Stimulated activated CD4-positive, alpha-beta T cell treated with anti-CD3 and anti-CD28 coated beads, Interleukin-1b, Interleukin-23, amount 100 ng/mL, for 1 hour (primary cell): ENCODE results near the gene KIR2DL3.
"Not testable (repeated sequence)": the region's sequence is repeated elsewhere in the genome, so short reads cannot be mapped to it uniquely, and the experiment has no call there.

Experiments
- DNase-seq, 2 donors: peaks; one replicate each; pipeline ENCODE4 v3.0.0-alpha.2; 2020; ENCODE audit warnings: low read depth in 2 of 2

The KIR2DL3 gene

DNA sequence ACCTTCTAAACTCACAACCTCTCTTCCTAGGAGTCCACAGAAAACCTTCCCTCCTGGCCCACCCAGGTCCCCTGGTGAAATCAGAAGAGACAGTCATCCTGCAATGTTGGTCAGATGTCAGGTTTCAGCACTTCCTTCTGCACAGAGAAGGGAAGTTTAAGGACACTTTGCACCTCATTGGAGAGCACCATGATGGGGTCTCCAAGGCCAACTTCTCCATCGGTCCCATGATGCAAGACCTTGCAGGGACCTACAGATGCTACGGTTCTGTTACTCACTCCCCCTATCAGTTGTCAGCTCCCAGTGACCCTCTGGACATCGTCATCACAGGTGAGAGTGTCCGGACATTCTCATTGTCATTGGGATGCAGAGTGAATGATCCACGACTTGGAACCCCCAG, 3.6 kb downstream of the KIR2DL3 start:
- not testable (repeated sequence) for DNase-seq

GRCh38 chr19:54744080-54744479, 5.8 kb downstream of the KIR2DL3 start:
- DNase-seq = not testable (repeated sequence)

DNA sequence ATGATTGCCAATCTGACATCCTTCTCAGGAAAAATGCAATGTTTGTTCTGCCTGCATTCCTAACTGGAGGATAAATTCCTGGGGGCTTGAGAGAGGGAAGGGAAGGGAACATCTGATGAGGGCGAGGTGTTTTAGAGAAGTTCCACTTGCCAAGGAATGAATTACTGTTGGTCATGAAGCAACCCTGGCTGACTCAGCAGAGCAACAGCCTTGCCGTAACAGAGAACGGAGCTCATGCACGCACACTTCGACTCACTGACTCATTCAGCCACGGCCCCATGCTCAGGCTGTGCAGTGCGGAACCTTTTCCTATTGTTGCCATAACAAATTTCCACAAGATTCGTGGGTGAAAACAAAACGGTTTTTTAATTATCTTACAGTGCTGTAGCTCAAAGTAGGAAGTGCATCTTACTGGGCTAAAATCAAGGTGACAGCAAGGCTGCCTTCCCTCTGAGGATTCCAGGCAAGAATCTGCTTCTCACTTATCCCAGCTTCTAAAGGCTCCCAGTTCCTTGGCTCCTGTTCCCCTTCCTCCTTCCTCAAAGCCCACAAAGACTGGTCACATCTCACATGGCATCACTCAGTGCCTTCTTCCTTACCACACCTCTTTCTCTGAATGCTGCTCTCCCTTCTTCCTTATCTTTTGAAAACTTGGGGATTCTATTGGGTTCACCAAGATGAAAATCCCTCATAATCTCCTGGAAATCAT, 9.5 kb downstream of the KIR2DL3 start:
- not testable (repeated sequence) for DNase-seq

DNA sequence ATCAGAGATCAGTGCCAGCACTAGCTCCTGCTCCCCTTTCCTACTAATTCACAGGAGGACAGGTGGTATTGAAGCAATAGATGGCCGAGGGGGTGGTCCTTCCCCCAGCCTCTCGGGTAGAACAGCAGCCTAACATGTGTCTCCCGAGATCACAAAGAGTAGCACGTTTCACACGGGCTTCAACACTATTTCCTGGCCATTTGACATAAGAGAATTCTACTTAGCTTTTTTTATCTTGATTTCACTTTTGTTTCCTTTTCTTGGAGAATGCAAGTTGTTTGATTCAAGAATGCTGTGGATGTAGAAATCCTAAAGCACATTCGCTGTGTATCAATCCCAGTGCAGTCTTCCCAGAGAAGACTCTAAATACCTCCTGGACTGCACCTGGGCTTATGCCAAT, 12.0 kb downstream of the KIR2DL3 start:
- DNase-seq = not testable (repeated sequence)

DNA sequence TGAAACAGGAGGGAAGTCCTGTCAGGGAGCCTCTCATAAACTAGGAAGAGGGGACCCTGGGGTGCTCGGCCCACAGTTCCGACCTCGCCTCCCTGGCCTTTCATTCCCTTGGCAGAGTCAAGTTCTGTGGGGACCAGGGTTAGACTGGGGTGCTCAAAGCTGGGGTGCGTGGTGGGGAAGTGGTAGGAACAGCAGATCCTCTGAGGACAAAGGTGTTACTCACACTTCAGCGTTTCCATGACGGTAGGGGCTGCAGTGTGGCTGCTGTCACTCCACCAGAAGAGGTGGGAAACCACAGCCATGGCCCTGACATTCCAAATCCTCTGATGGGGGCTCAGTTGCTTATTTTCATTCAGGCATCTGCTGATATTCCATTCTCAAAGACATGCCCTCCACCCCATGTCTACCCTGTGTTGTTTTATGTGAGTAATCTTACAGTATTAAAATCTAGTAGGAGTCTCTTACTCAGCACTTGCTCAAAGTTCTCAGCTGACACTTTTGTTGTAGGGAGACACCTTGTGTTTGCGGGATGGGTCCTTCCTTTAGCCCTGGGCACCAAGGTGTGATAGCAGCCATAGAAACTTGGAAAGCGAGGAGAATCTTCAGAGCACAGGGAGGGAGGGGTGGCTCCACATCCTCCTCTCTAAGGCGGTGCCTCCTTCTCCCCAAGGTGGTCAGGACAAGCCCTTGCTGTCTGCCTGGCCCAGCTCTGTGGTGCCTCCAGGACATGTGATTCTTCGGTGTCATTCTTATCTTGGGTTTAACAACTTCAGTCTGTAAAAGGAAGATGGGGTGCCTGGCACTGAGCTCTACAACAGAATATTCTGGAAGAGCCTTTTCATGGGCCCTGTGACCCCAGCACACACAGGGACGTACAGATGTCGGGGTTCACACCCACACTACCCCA, 18.1 kb downstream of the KIR2DL3 start:
- DNase-seq = not testable (repeated sequence)

GRCh38 chr19:54758577-54758976, 20.3 kb downstream of the KIR2DL3 start:
- DNase-seq = not testable (repeated sequence)

- DNase-seq = not testable (repeated sequence)
Observed at GRCh38 chr19:54764219-54764618, 25.9 kb downstream of the KIR2DL3 start.

DNA sequence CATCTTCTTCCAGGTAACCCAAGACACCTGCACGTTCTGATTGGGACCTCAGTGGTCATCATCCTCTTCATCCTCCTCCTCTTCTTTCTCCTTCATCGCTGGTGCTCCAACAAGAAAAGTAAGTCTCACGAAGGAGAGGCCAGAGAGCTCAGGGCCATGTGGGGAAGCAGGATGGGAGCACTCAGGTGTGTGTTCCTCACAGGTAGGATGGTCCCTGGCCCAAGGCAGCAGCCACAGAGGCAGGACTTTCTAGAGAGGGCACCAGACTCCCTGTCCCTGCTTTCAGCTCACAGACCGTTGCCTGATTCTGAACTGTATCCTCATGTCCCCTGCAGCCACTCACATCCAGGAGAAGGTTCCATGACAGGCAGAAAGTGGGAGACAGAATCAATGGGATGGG, 28.2 kb downstream of the KIR2DL3 start:
- not testable (repeated sequence) for DNase-seq

DNA sequence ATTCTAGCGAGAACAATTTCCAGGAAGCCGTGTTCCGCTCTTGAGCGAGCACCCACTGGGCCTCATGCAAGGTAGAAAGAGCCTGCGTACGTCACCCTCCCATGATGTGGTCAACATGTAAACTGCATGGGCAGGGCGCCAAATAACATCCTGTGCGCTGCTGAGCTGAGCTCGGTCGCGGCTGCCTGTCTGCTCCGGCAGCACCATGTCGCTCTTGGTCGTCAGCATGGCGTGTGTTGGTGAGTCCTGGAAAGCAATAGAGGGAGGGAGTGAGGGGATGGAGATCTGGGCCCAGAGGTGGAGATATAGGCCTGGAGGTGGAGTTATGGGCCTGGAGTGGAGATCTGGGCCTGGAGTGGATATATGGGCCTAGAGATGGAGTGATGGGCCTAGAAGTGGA, 31.3 kb downstream of the KIR2DL3 start, which contains the start of gene KIR2DL1:
Gene KIR2DL1, plus strand, starts transcription at position 148 of the 400 bp plus-strand sequence. Its CDS starts 58 bp downstream, at position 206.
- not testable (repeated sequence) for DNase-seq

GRCh38 chr19:54770511-54770910, 32.2 kb downstream of the KIR2DL3 start:
- not testable (repeated sequence) for DNase-seq

DNA sequence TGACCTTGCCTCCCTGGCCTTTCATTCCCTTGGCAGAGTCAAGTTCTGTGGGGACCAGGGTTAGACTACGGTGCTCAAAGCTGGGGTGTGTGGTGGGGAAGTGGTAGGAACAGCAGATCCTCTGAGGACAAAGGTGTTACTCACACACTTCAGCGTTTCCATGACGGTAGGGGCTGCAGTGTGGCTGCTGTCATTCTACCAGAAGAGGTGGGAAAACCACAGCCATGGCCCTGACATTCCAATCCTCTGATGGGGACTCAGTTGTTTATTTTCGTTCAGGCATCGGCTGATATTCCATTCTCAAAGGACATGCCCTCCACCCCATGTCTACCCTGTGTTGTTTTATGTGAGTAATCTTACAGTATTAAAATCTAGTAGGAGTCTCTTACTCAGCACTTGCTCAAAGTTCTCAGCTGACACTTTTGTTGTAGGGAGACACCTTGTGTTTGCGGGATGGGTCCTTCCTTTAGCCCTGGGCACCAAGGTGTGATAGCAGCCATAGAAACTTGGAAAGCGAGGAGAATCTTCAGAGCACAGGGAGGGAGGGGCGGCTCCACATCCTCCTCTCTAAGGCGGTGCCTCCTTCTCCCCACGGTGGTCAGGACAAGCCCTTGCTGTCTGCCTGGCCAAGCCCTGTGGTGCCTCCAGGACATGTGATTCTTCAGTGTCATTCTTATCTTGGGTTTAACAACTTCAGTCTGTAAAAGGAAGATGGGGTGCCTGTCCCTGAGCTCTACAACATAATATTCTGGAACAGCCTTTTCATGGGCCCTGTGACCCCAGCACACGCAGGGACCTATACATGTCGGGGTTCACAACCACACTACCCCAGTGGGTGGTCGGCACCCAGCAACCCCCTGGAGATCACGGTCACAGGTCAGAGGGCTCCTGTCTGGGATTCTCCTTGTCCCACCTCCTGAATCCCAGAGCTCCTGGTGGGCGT, 33.0 kb downstream of the KIR2DL3 start:
- DNase-seq = not testable (repeated sequence)

DNA sequence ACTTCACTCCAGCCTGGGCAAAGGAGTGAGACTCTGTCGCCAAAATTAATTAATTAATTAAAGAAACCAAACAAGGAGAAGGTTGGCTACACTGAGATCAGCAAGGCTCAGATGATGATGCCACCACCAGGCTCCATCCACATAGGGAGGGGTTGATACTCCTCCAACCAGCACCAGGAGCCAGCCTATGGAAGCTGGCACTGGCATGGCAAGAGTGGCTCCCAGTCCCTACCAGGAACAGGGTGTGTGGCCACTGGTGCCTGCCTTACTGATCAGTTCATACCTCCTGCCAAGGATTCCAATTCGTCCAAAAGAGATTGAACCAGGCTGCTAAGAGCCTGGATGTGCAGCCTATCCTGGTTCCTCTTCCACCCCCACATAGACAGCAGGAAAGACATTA, 34.4 kb downstream of the KIR2DL3 start:
- not testable (repeated sequence) for DNase-seq

- DNase-seq = not testable (repeated sequence)
Observed at GRCh38 chr19:54775095-54775815, 36.9 kb downstream of the KIR2DL3 start.

- DNase-seq = not testable (repeated sequence)
Observed at GRCh38 chr19:54775830-54776229, 37.5 kb downstream of the KIR2DL3 start.

DNA sequence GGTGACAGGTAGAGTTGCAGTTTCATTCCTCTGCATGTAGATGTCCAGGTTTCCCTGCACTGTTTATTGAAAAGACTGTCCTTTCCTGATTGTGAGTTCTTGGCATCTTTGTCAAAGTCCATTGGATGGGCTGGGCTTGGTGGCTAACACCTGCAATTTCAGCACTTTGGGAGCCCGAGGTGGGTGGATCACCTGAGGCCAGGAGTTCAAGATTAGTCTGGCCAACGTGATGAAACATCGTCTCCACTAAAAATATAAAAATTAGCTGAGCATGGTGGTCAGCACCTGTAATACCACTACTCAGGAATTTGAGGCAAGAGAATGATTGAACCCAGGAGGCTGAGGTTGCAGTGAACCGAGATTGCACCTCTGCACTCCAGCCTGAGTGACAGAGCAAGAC, 39.5 kb downstream of the KIR2DL3 start:
- not testable (repeated sequence) for DNase-seq

DNA sequence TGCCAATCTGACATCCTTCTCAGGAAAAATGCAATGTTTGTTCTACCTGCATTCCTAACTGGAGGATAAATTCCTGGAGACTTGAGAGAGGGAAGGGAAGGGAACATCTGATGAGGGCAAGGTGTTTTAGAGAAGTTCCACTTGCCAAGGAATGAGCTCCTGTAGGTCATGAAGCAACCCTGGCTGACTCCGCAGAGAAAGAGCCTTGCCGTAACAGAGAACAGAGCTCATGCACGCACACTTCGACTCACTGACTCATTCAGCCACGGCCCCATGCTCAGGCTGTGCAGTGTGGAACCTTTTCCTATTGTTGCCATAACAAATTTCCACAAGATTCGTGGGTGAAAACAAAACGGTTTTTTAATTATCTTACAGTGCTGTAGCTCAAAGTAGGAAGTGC, 40.6 kb downstream of the KIR2DL3 start:
- DNase-seq = not testable (repeated sequence)

GRCh38 chr19:54782916-54783315, 44.6 kb downstream of the KIR2DL3 start:
- not testable (repeated sequence) for DNase-seq

GRCh38 chr19:54786091-54786723, 47.9 kb downstream of the KIR2DL3 start:
- not testable (repeated sequence) for DNase-seq

GRCh38 chr19:54788154-54788553, 49.8 kb downstream of the KIR2DL3 start:
- DNase-seq = not testable (repeated sequence)

- DNase-seq = no peak
Observed at GRCh38 chr19:54790711-54791110, 52.4 kb downstream of the KIR2DL3 start.
